Right lobe of liver (tissue), 4 donors: ENCODE measurements around the gene TMEM8B.

ENCODE experiments used
- POLR2A ChIP-seq: fragments of 450-650 bp; IDR thresholded peaks from one replicate; pipeline ENCODE4 v1.6.1; 2017; ENCODE audit warnings: antibody characterized with exemption, mild to moderate bottlenecking
- TF ChIP-seq, protein P1 (sequence below), 4 donors: fragments of 200-600 bp in 3 of 4; fragments of 450-650 bp in 1 of 4; IDR thresholded peaks; one replicate each; pipeline versions ENCODE4 v1.5.1 to v1.8.0; 2016 to 2022; ENCODE audit warnings: antibody characterized with exemption in 4 of 4, mild to moderate bottlenecking in 2 of 4
- donor health status: DM: no; HTN: no; CAD: no.
- donor health status: DM: no; HTN: no; CAD: no.
- donor health status: DM: no; HTN: yes; CAD: no.

DNA sequence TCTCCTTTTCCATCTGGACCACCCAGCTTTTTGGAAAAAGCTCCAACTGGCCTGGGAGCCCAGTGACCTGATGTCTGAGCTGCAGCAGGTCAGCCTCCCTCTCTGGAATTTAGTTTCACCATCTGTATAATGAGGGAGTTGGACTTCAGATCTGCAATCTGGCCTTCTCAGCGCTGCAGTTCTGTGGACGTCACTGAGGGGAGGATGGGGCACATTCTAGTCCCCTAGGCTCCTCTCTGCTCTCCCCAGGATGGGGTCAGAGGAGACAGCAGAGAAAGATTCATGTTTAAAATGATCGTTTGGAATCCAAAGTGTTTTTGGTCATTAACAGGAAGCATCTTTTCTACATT lies 30.9 kb downstream of the TMEM8B start:
- no peak for TF ChIP-seq POLR2A
- TF ChIP-seq, protein P1, sequence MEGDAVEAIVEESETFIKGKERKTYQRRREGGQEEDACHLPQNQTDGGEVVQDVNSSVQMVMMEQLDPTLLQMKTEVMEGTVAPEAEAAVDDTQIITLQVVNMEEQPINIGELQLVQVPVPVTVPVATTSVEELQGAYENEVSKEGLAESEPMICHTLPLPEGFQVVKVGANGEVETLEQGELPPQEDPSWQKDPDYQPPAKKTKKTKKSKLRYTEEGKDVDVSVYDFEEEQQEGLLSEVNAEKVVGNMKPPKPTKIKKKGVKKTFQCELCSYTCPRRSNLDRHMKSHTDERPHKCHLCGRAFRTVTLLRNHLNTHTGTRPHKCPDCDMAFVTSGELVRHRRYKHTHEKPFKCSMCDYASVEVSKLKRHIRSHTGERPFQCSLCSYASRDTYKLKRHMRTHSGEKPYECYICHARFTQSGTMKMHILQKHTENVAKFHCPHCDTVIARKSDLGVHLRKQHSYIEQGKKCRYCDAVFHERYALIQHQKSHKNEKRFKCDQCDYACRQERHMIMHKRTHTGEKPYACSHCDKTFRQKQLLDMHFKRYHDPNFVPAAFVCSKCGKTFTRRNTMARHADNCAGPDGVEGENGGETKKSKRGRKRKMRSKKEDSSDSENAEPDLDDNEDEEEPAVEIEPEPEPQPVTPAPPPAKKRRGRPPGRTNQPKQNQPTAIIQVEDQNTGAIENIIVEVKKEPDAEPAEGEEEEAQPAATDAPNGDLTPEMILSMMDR (IDR thresholded peaks at IDR 0.05): no peak
